GM12801 (cell line): Measurements from ENCODE around the gene FILIP1.

ENCODE experiments used
- TF ChIP-seq, protein P1 (sequence below): IDR thresholded peaks from one replicate; pipeline ENCODE4 v1.5.1; 2011; ENCODE audit warnings: control low read depth; ENCODE audit not compliant: insufficient read length; ENCODE audit errors: extremely low read depth

Gene FILIP1

DNA sequence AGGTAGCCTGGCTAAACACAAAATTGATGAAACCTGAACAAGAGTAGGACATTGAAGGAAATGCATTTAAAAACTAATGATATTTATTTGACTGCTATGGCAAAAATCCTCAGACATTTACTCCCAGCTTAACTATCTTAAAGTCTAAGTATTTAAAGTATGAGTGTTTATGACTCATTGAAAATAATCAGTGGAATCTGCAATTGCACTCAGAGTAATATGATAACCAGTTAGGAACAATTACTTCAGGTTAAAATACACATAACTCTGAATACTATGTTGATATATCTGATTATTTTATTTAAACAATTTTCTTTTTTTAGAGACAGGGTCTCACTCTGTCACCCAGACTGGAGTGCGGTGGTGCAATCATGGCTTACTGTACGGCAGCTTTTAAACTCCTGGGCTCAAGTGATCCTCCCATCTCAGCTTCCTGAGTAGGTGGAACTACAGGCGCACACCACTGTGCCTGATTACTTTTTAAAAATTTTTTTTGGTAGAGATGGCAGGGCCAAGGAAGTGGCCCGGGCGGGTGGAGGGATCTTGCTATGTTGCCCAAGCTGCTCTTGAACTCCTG lies 43.9 kb downstream of the FILIP1 start:
- TF ChIP-seq, protein P1, sequence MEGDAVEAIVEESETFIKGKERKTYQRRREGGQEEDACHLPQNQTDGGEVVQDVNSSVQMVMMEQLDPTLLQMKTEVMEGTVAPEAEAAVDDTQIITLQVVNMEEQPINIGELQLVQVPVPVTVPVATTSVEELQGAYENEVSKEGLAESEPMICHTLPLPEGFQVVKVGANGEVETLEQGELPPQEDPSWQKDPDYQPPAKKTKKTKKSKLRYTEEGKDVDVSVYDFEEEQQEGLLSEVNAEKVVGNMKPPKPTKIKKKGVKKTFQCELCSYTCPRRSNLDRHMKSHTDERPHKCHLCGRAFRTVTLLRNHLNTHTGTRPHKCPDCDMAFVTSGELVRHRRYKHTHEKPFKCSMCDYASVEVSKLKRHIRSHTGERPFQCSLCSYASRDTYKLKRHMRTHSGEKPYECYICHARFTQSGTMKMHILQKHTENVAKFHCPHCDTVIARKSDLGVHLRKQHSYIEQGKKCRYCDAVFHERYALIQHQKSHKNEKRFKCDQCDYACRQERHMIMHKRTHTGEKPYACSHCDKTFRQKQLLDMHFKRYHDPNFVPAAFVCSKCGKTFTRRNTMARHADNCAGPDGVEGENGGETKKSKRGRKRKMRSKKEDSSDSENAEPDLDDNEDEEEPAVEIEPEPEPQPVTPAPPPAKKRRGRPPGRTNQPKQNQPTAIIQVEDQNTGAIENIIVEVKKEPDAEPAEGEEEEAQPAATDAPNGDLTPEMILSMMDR: no peak

DNA sequence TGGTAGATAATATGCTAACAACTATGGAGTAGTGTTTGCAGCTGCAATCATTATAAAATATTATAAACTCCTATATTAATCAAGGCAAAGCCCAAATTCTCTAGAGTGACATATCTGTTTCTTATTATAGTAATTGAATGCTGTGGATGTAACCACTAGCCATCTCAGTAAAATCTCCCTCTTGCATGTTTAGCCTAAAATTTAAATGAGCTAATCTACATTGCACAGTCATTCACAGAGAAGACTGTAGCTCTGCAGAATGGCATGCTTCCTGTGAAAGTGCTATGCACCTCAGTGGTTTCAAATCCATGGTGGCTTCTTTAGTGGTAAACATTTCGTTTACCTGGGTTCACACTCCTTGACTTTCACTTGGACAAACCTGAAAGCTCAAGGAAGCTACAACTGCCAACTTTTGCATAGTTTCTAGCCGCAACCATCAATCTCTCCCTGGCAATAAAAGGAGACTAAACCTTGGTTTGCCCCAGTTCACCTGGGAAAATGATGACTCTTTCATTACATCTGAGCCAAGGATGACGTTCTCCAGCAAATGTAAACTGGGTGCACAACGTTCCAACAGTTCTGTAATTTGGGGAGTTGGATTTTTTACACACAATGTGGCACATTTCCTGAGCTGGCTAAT lies 47.2 kb downstream of the FILIP1 start:
- TF ChIP-seq, protein P1: no peak

DNA sequence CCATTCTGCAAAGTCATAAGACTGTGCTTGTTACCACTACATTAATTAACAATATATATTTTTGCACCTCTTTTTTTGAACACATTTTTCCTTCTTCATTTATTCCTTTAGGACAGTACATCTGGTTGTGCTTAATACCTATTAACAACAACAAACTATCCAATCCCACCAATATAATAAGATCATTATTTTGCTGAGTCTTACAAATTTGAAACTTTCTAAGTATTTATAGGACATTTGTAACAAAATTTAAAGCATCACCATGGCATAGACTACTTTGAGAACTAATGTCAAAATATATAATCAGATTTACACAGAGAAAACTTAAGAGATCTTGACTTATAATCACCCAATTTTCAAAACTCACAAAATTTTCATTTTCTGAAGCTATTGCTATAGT lies 47.9 kb downstream of the FILIP1 start:
- TF ChIP-seq, protein P1: no peak

DNA sequence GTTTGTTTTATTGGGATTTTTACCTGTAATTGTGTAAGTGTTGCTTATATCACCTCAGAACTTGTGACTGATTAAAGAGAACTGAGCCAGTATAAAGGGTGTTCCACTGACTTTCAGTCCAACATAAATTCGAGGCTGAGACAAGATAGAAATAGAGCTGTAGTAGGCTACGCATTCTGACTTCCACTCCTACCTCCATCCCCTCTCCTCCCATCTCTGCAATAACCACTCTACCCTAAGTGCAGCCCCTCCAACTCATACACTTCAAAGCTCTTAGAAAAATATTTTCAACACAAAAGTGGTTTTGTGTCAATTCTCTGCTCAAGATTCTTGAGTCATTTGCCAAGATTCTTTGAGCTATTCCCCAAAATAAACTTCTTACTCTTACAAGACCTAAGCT lies 48.7 kb downstream of the FILIP1 start:
- TF ChIP-seq, protein P1: no peak

- TF ChIP-seq, protein P1: no peak
These were observed 55.0 kb downstream of the FILIP1 start for GRCh38 chr6:75438442-75439116.

DNA sequence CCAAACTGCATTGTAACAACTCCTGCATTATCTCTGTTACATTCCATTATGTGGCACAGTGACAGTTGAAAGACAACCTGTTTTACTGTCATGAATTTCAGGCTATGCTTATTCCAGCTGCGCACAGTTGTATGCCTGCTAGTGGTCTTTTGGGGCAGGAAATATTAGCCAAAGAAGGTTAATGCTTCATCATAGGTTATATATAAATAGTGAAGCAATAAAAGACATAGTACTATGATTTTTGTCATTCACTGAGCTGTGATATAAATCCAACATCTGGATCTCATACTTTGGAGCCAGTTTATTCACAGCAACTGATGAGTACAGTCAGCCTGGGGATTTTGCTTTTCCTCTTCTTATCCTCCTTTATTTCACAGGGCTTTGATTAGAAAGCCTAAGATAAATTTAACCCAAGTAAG lies 55.6 kb downstream of the FILIP1 start:
- TF ChIP-seq, protein P1: no peak

DNA sequence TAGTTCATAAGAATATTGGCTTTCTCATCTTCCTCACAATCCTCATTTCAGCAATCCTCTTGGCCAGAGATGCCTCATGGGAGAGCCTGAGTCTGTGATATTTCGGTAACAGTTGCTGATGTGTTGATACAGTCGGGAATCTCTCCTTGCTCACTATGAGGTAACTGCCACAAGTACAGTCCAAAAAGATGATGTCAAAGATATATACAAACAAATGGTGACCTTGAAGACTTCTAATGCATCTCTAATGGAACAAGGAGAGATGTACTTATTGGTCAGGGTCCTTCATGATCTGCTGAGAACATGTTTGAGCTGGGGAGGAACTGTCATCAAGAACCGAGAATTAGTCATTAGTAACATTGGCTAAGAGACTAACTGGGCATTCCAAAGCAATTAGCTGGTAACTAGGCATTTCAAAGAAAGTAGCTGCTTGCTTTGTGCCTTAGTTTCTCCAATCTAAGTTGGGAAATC lies 56.1 kb downstream of the FILIP1 start:
- TF ChIP-seq, protein P1: no peak
